Stimulated activated CD4-positive, alpha-beta T cell treated with anti-CD3 and anti-CD28 coated beads, Interleukin-2, amount 100 ng/mL, for 4 hours (primary cell): ENCODE measurements around the gene RAB9A.
"Not testable (repeated sequence)": the region's sequence is repeated elsewhere in the genome, so short reads cannot be mapped to it uniquely, and the experiment has no call there.

Experiments used
- DNase-seq: peaks from one replicate; pipeline ENCODE4 v3.0.0-alpha.2; 2020; ENCODE audit warnings: low read depth

Gene RAB9A

GRCh38 chrX:13700380-13700779 is 11.5 kb downstream of the RAB9A start:
- no peak for DNase-seq

- no peak for DNase-seq
Measured at GRCh38 chrX:13702111-13702789, 13.3 kb downstream of the RAB9A start.

- no peak for DNase-seq
Measured at GRCh38 chrX:13703135-13703534, 14.2 kb downstream of the RAB9A start.

- no peak for DNase-seq
Measured at GRCh38 chrX:13703589-13703988, 14.7 kb downstream of the RAB9A start.

- no peak for DNase-seq
Measured at GRCh38 chrX:13711141-13711540, 22.2 kb downstream of the RAB9A start.

GRCh38 chrX:13716455-13716854 is 27.5 kb downstream of the RAB9A start:
- DNase-seq: no peak

GRCh38 chrX:13716905-13717304 is 28.0 kb downstream of the RAB9A start:
- DNase-seq: peak; percentile 4

- no peak for DNase-seq
Measured at GRCh38 chrX:13717700-13718472, 29.0 kb downstream of the RAB9A start.

- DNase-seq: no peak
Measured at GRCh38 chrX:13719192-13719856, 30.4 kb downstream of the RAB9A start.

GRCh38 chrX:13721371-13721770 is 32.4 kb downstream of the RAB9A start:
- no peak for DNase-seq

GRCh38 chrX:13721819-13722519 is 33.0 kb downstream of the RAB9A start:
- no peak for DNase-seq

GRCh38 chrX:13724878-13725277 is 36.0 kb downstream of the RAB9A start:
- peak; percentile 12 for DNase-seq

- DNase-seq: not testable (repeated sequence)
Measured at GRCh38 chrX:13726583-13726982, 37.7 kb downstream of the RAB9A start.

GRCh38 chrX:13730523-13730922 is 41.6 kb downstream of the RAB9A start:
- DNase-seq: not testable (repeated sequence)

GRCh38 chrX:13732246-13733067 is 43.5 kb downstream of the RAB9A start:
- DNase-seq: no peak

GRCh38 chrX:13733506-13733905 is 44.6 kb downstream of the RAB9A start:
- DNase-seq: no peak

GRCh38 chrX:13734278-13735172 is 45.6 kb downstream of the RAB9A start, which contains the start of the genes OFD1 and TRAPPC2:
Gene OFD1 (plus strand): TSS chrX:13734748. CDS start chrX:13735072, 324 bp downstream.
Gene TRAPPC2 (minus strand): TSS chrX:13734620. CDS start chrX:13719963, 14,657 bp downstream.
- peak; percentile 84 for DNase-seq

- no peak for DNase-seq
Measured at GRCh38 chrX:13741695-13742094, 52.8 kb downstream of the RAB9A start.

- DNase-seq: peak; percentile 22
Measured at GRCh38 chrX:13742397-13743176, 53.7 kb downstream of the RAB9A start.
